Stimulated activated CD4-positive, alpha-beta T cell treated with anti-CD3 and anti-CD28 coated beads, Interleukin-2, amount 100 ng/mL, for 24 hours (primary cell): Measurements from ENCODE around the gene TSSC4.

Source experiments
- DNase-seq, 2 donors: peaks; one replicate each; pipeline ENCODE4 v3.0.0-alpha.2; 2020

The TSSC4 gene

GRCh38 chr11:2450321-2451041 is 49.9 kb downstream of the TSSC4 start:
- no peak for DNase-seq

- no peak for DNase-seq
These were observed 50.8 kb downstream of the TSSC4 start for GRCh38 chr11:2451336-2451735.

- no peak for DNase-seq
These were observed 51.4 kb downstream of the TSSC4 start for GRCh38 chr11:2451916-2452315.

GRCh38 chr11:2452321-2453012 is 51.9 kb downstream of the TSSC4 start:
- no peak for DNase-seq

- DNase-seq, result no peak
These were observed 52.9 kb downstream of the TSSC4 start for GRCh38 chr11:2453436-2453835.
